Common myeloid progenitor, CD34-positive (primary cell): Measurements from ENCODE around the gene GET4.

ENCODE experiments used
- CTCF ChIA-PET: fragments of 350-600 bp; sonication (Branson Sonifier 250); formaldehyde crosslinking; loops from one replicate; lab custom pipeline; 2021; ENCODE audit warnings: antibody characterized with exemption; lab: Charles Lee
- POLR2A ChIA-PET: fragments of 350-600 bp; sonication (Branson Sonifier 250); formaldehyde crosslinking; loops from one replicate; lab custom pipeline; 2021; ENCODE audit warnings: antibody characterized with exemption; lab: Charles Lee
- DNase-seq, 3 donors: peaks; one replicate each; pipeline versions ENCODE4 v3.0.0 to v3.0.0-alpha.2; 2013
- H3K27ac ChIP-seq, 2 experiments: 1 replicate in 1 of 2; 2 replicates in 1 of 2; pipeline ENCODE4 v1.7.0; 2013; ENCODE audit warnings: inconsistent platforms in 2 of 2, low read length in 2 of 2, mild to moderate bottlenecking in 2 of 2, low read depth in 1 of 2, moderate library complexity in 1 of 2; ENCODE audit not compliant: severe bottlenecking in 2 of 2, insufficient read depth in 1 of 2, poor library complexity in 1 of 2
- H3K27me3 ChIP-seq, 5 experiments: replicated peaks in 2 of 5; 1 replicate in 3 of 5; 2 replicates in 2 of 5; pipeline versions ENCODE4 v1.6.1 to v1.7.0; 2013; ENCODE audit warnings: low read length in 4 of 5, mild to moderate bottlenecking in 2 of 5, moderate library complexity in 2 of 5, inconsistent platforms in 1 of 5; ENCODE audit not compliant: insufficient read depth in 5 of 5, control insufficient read depth in 4 of 5
- H3K36me3 ChIP-seq, 4 experiments: 1 replicate in 2 of 4; 2 replicates in 2 of 4; pipeline versions ENCODE4 v1.6.1 to v1.7.0; 2013; ENCODE audit warnings: low read length in 3 of 4, control low read depth in 1 of 4, mild to moderate bottlenecking in 1 of 4; ENCODE audit not compliant: control insufficient read depth in 4 of 4, insufficient read depth in 4 of 4
- H3K4me1 ChIP-seq, 4 experiments: 1 replicate in 3 of 4; 2 replicates in 1 of 4; pipeline versions ENCODE4 v1.6.1 to v1.7.1; 2013; ENCODE audit warnings: low read length in 3 of 4, mild to moderate bottlenecking in 3 of 4, control low read depth in 1 of 4, inconsistent platforms in 1 of 4, moderate library complexity in 1 of 4; ENCODE audit not compliant: control insufficient read depth in 4 of 4, insufficient read depth in 4 of 4; ENCODE audit errors: control extremely low read depth in 1 of 4
- H3K4me3 ChIP-seq, 7 experiments: 1 replicate in 4 of 7; 2 replicates in 3 of 7; pipeline versions ENCODE4 v1.5.1 to v1.7.0; 2013; ENCODE audit warnings: mild to moderate bottlenecking in 7 of 7, low read length in 6 of 7, moderate library complexity in 6 of 7, inconsistent platforms in 2 of 7, low read depth in 2 of 7, control low read depth in 1 of 7; ENCODE audit not compliant: insufficient read depth in 4 of 7, control insufficient read depth in 1 of 7; ENCODE audit errors: extremely low read depth in 1 of 7
- H3K9me3 ChIP-seq, 5 experiments: 1 replicate in 4 of 5; 2 replicates in 1 of 5; pipeline versions ENCODE4 v1.6.1 to v1.7.1; 2013; ENCODE audit warnings: low read length in 4 of 5, mild to moderate bottlenecking in 2 of 5, inconsistent platforms in 1 of 5, low read depth in 1 of 5, moderate library complexity in 1 of 5; ENCODE audit not compliant: control insufficient read depth in 4 of 5, insufficient read depth in 2 of 5; ENCODE audit errors: control extremely low read depth in 1 of 5
- WGBS: methylation state at CpG from one replicate; pipeline ENCODE4 v1.1.5; 2013; ENCODE audit not compliant: insufficient coverage; 5-methylcytosine and 5-hydroxymethylcytosine counted together

GET4 gene

GRCh38 chr7:898855-899681 is 22.7 kb downstream of the GET4 start:
- no peak for DNase-seq

GRCh38 chr7:899806-900205 is 23.5 kb downstream of the GET4 start:
- WGBS: 95% methylated on average over 15 of the region's 16 CpGs
- peaks cover 0 to 3% (median 1%) of the 10 kb centered on the region in 4 experiments for H3K4me1 ChIP-seq
- H3K27ac ChIP-seq: no peak overlapping the region
- H3K36me3 ChIP-seq: peaks cover 3 to 58% (median 29%) of the 10 kb centered on the region in 4 experiments
- POLR2A ChIA-PET: no interaction called here
- peaks cover 0 to 4% (median 0%) of the 10 kb centered on the region in 5 experiments for H3K27me3 ChIP-seq
- no peak overlapping the region for H3K4me3 ChIP-seq
- H3K9me3 ChIP-seq: no peaks in the 10 kb centered on the region
- CTCF ChIA-PET: interaction anchor here (1.0 kb wide), 1 partner anchor 56 kb away, joined by 3 read pairs; no protein-coding TSS in a partner anchor
- DNase-seq: no peak

More at GRCh38 chr7:898855-899681, 22.7 kb downstream of the GET4 start:
- peaks cover 0 to 3% (median 1%) of the 10 kb centered on the region in 4 experiments for H3K4me1 ChIP-seq
- ChIA-PET POLR2A (no interaction called here), CTCF (interaction anchor here (1.0 kb wide), 1 partner anchor 57 kb away, joined by 3 read pairs; no protein-coding TSS in a partner anchor)
- peaks cover 3 to 59% (median 35%) of the 10 kb centered on the region in 4 experiments for H3K36me3 ChIP-seq
- H3K9me3 ChIP-seq: no peaks in the 10 kb centered on the region
- H3K27me3 ChIP-seq: no peaks in the 10 kb centered on the region
- H3K4me3 ChIP-seq: no peak overlapping the region
- 96% methylated on average over 51 of the region's 54 CpGs for WGBS
- H3K27ac ChIP-seq: no peak overlapping the region

- POLR2A ChIA-PET: interaction anchor here (1.2 kb wide), 1 partner anchor 24 kb away, joined by 3 read pairs; the partner anchor contains the start of gene GET4
- Histone ChIP-seq H3K36me3 (peaks cover 3 to 51% (median 24%) of the 10 kb centered on the region in 4 experiments), H3K27me3 (peaks cover 0 to 4% (median 0%) of the 10 kb centered on the region in 5 experiments), H3K4me3 (no peak overlapping the region), H3K9me3 (no peaks in the 10 kb centered on the region), H3K27ac (no peak overlapping the region), H3K4me1 (peaks cover 0 to 3% (median 1%) of the 10 kb centered on the region in 4 experiments)
- CTCF ChIA-PET: interaction anchor here (0.7 to 1.2 kb wide), 6 partner anchors 9 to 93 kb away, joined by 3 to 4 read pairs (median 3); no protein-coding TSS in a partner anchor
- WGBS: 95% methylated on average over 22 of the region's 26 CpGs
- DNase-seq: no peak
Measured at GRCh38 chr7:900331-901040, 24.1 kb downstream of the GET4 start.

- ChIA-PET POLR2A (interaction anchor here (1.2 kb wide), 1 partner anchor 24 kb away, joined by 3 read pairs; the partner anchor contains the start of gene GET4), CTCF (interaction anchor here (0.7 to 1.2 kb wide), 5 partner anchors 9 to 93 kb away, joined by 3 to 4 read pairs (median 3); no protein-coding TSS in a partner anchor)
- no peak for DNase-seq
- 92% methylated on average over 8 of the region's 8 CpGs for WGBS
- Histone ChIP-seq H3K9me3 (no peaks in the 10 kb centered on the region), H3K27ac (no peak overlapping the region), H3K4me1 (peaks cover 0 to 3% (median 1%) of the 10 kb centered on the region in 4 experiments), H3K4me3 (no peak overlapping the region), H3K27me3 (peaks cover 0 to 4% (median 0%) of the 10 kb centered on the region in 5 experiments), H3K36me3 (peaks cover 0 to 46% (median 19%) of the 10 kb centered on the region in 4 experiments)
Measured at GRCh38 chr7:901041-901387, 24.7 kb downstream of the GET4 start.

- Histone ChIP-seq H3K27me3 (peaks cover 0 to 4% (median 0%) of the 10 kb centered on the region in 5 experiments), H3K9me3 (no peaks in the 10 kb centered on the region), H3K4me1 (peaks cover 0 to 3% (median 1%) of the 10 kb centered on the region in 4 experiments), H3K36me3 (peaks cover 0 to 40% (median 14%) of the 10 kb centered on the region in 4 experiments), H3K4me3 (no peak overlapping the region), H3K27ac (no peak overlapping the region)
- CTCF ChIA-PET: interaction anchor here (1.2 kb wide), 3 partner anchors 20 to 92 kb away, joined by 3 to 4 read pairs (median 3); no protein-coding TSS in a partner anchor
- DNase-seq: peak in 2 of 3 donors; percentile 50 to 51
- 71% methylated on average over 11 of the region's 24 CpGs for WGBS
- POLR2A ChIA-PET: interaction anchor here (1.2 kb wide), 1 partner anchor 25 kb away, joined by 3 read pairs; the partner anchor contains the start of gene GET4
Measured at GRCh38 chr7:901388-902154, 25.2 kb downstream of the GET4 start.

- 96% methylated on average over 16 of the region's 22 CpGs for WGBS
- DNase-seq: no peak
Measured at GRCh38 chr7:902996-903395, 26.6 kb downstream of the GET4 start.

More at GRCh38 chr7:902996-903395, 26.6 kb downstream of the GET4 start:
- peaks cover 0 to 3% (median 1%) of the 10 kb centered on the region in 4 experiments for H3K4me1 ChIP-seq
- H3K4me3 ChIP-seq: no peak overlapping the region
- ChIA-PET POLR2A (no interaction called here), CTCF (no interaction called here)
- H3K36me3 ChIP-seq: peaks cover 0 to 27% (median 5%) of the 10 kb centered on the region in 4 experiments
- peaks cover 0 to 4% (median 0%) of the 10 kb centered on the region in 5 experiments for H3K27me3 ChIP-seq
- H3K9me3 ChIP-seq: no peaks in the 10 kb centered on the region
- no peak overlapping the region for H3K27ac ChIP-seq
